HCT116 (cell line): ENCODE results near the gene MOV10.

Source experiments
- CEBPB ChIP-seq: IDR thresholded peaks from 2 replicates; pipeline ENCODE4 v1.6.1; 2012; ENCODE audit warnings: low read depth
- CTCF ChIP-seq, 3 experiments: fragments of 200-600 bp in 1 of 3; sonication (generic) in 1 of 3; IDR thresholded peaks in 2 of 3; conservative IDR thresholded peaks in 1 of 3; 2 replicates each; pipeline ENCODE4 v1.5.1; 2012 to 2017; ENCODE audit warnings: low read depth in 2 of 3, low read length in 2 of 3, antibody characterized with exemption in 1 of 3, borderline replicate concordance in 1 of 3, control low read depth in 1 of 3, mild to moderate bottlenecking in 1 of 3, mixed read lengths in 1 of 3, mixed run types in 1 of 3, moderate library complexity in 1 of 3; ENCODE audit not compliant: insufficient read depth in 1 of 3
- EGR1 ChIP-seq: IDR thresholded peaks from 2 replicates; pipeline ENCODE4 v1.6.1; 2012; ENCODE audit warnings: low read depth
- MAX ChIP-seq: IDR thresholded peaks from 2 replicates; pipeline ENCODE4 v1.6.1; 2012
- POLR2A ChIP-seq: IDR thresholded peaks from 2 replicates; pipeline ENCODE4 v1.7.0; 2011; ENCODE audit warnings: borderline replicate concordance; ENCODE audit not compliant: insufficient read depth, insufficient read length; ENCODE audit errors: extremely low read depth
- POLR2AphosphoS5 ChIP-seq: IDR thresholded peaks from 2 replicates; pipeline ENCODE4 v1.6.1; 2011; ENCODE audit warnings: mild to moderate bottlenecking, low read depth, low read length, moderate library complexity
- REST ChIP-seq: IDR thresholded peaks from 2 replicates; pipeline ENCODE4 v1.6.1; 2012; ENCODE audit warnings: low read depth
- SP1 ChIP-seq: IDR thresholded peaks from 2 replicates; pipeline ENCODE4 v1.6.1; 2012; ENCODE audit warnings: low read depth
- TCF7L2 ChIP-seq: IDR thresholded peaks from 2 replicates; pipeline ENCODE4 v1.7.0; 2011; ENCODE audit warnings: borderline replicate concordance, inconsistent platforms; ENCODE audit not compliant: insufficient read depth, insufficient read length; ENCODE audit errors: extremely low read depth
- YY1 ChIP-seq: IDR thresholded peaks from 2 replicates; pipeline ENCODE4 v1.6.1; 2011; ENCODE audit warnings: low read length, low read depth, moderate library complexity, mild to moderate bottlenecking; ENCODE audit not compliant: insufficient replicate concordance; ENCODE audit errors: extremely low read depth
- ZBTB33 ChIP-seq: IDR thresholded peaks from 2 replicates; pipeline ENCODE4 v1.6.1; 2011; ENCODE audit warnings: mild to moderate bottlenecking, low read length, moderate library complexity; ENCODE audit not compliant: insufficient replicate concordance; ENCODE audit errors: extremely low read depth

- no peak for TF ChIP-seq POLR2AphosphoS5
- TF ChIP-seq ZBTB33: no peak
- no peak for TF ChIP-seq SP1
- no peak for TF ChIP-seq POLR2A
- no peak for TF ChIP-seq CTCF (IDR thresholded peaks at IDR 0.05 in 2 of 3, conservative IDR thresholded peaks at IDR 0.05 in 1 of 3; ENCODE audit: borderline replicate concordance in 1 of 3, insufficient read depth in 1 of 3, low read depth in 2 of 3, low read length in 2 of 3)
- TF ChIP-seq YY1: no peak
- TF ChIP-seq CEBPB: no peak
- TF ChIP-seq REST: no peak
- TF ChIP-seq MAX: no peak
- no peak for TF ChIP-seq EGR1
- no peak for TF ChIP-seq TCF7L2
Measured at GRCh38 chr1:112717263-112717873, 42.9 kb downstream of the MOV10 start.
